ENCODE data around the gene TET2. TPM values are rescaled to one million over a fixed set of nuclear protein-coding genes. Genes with fewer than 3 reads are reported as not detected.

The TET2 gene
- total RNA-seq, 2 donors from 2014 or later: 12.0 to 15.5 TPM

GRCh38 chr4:105137121-105137875 is 9.4 kb upstream of the TET2 start:
- peaks cover 19% of the 10 kb centered on the region for H3K27me3 ChIP-seq (ENCODE audit: control insufficient read depth, insufficient read depth, low read length, poor library complexity, severe bottlenecking)
- no peaks in the 10 kb centered on the region for H3K9me3 ChIP-seq (ENCODE audit: control insufficient read depth, low read length)
- Mint-ChIP-seq H3K4me1 (no peaks in the 10 kb centered on the region), H3K27ac (no peak overlapping the region), H3K9me3 (no peaks in the 10 kb centered on the region), H3K36me3 (ENCODE audit: low read depth) (no peaks in the 10 kb centered on the region), H3K4me3 (no peak overlapping the region), H3K27me3 (ENCODE audit: insufficient read depth) (peaks cover 48% of the 10 kb centered on the region)
- H3K27ac ChIP-seq (ENCODE audit: low read depth, low read length): no peak overlapping the region
- no peak overlapping the region for H3K4me3 ChIP-seq (ENCODE audit: low read length)
- H3K4me1 ChIP-seq (ENCODE audit: control insufficient read depth, insufficient read depth, low read length): no peaks in the 10 kb centered on the region
- H3K9ac ChIP-seq (ENCODE audit: extremely low read depth, low read length, poor library complexity, severe bottlenecking): no peak overlapping the region
- WGBS, 2 experiments (ENCODE audit: insufficient coverage in 1 of 2, insufficient read length in 1 of 2): 82 to 86% methylated on average over 3 to 5 of the region's 5 CpGs
- TF ChIP-seq, protein P1, sequence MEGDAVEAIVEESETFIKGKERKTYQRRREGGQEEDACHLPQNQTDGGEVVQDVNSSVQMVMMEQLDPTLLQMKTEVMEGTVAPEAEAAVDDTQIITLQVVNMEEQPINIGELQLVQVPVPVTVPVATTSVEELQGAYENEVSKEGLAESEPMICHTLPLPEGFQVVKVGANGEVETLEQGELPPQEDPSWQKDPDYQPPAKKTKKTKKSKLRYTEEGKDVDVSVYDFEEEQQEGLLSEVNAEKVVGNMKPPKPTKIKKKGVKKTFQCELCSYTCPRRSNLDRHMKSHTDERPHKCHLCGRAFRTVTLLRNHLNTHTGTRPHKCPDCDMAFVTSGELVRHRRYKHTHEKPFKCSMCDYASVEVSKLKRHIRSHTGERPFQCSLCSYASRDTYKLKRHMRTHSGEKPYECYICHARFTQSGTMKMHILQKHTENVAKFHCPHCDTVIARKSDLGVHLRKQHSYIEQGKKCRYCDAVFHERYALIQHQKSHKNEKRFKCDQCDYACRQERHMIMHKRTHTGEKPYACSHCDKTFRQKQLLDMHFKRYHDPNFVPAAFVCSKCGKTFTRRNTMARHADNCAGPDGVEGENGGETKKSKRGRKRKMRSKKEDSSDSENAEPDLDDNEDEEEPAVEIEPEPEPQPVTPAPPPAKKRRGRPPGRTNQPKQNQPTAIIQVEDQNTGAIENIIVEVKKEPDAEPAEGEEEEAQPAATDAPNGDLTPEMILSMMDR (conservative IDR thresholded peaks at IDR 0.05): no peak
- DNase-seq: no peak
- no peaks in the 10 kb centered on the region for H3K36me3 ChIP-seq (ENCODE audit: control insufficient read depth, insufficient read depth, low read length)

GRCh38 chr4:105139646-105140045 is 7.0 kb upstream of the TET2 start:
- H3K27ac Mint-ChIP-seq: no peak overlapping the region
- TF ChIP-seq, protein P1 (conservative IDR thresholded peaks at IDR 0.05): no peak
- H3K9me3 ChIP-seq (ENCODE audit: control insufficient read depth, low read length): no peaks in the 10 kb centered on the region
- peaks cover 56% of the 10 kb centered on the region for H3K27me3 Mint-ChIP-seq (ENCODE audit: insufficient read depth)
- 71% methylated on average over 1 of the region's 1 CpG; no CpG with 5 or more reads in 1 of the 2 experiments for WGBS, 2 experiments (ENCODE audit: insufficient coverage in 1 of 2, insufficient read length in 1 of 2)
- H3K27me3 ChIP-seq (ENCODE audit: control insufficient read depth, insufficient read depth, low read length, poor library complexity, severe bottlenecking): peaks cover 41% of the 10 kb centered on the region
- H3K4me3 Mint-ChIP-seq: no peak overlapping the region
- no peaks in the 10 kb centered on the region for H3K4me1 ChIP-seq (ENCODE audit: control insufficient read depth, insufficient read depth, low read length)
- no peak overlapping the region for H3K9ac ChIP-seq (ENCODE audit: extremely low read depth, low read length, poor library complexity, severe bottlenecking)
- no peaks in the 10 kb centered on the region for H3K4me1 Mint-ChIP-seq
- H3K4me3 ChIP-seq (ENCODE audit: low read length): no peak overlapping the region
- H3K36me3 Mint-ChIP-seq (ENCODE audit: low read depth): no peaks in the 10 kb centered on the region
- no peaks in the 10 kb centered on the region for H3K36me3 ChIP-seq (ENCODE audit: control insufficient read depth, insufficient read depth, low read length)
- no peak for DNase-seq
- H3K27ac ChIP-seq (ENCODE audit: low read depth, low read length): no peak overlapping the region
- no peaks in the 10 kb centered on the region for H3K9me3 Mint-ChIP-seq

DNA sequence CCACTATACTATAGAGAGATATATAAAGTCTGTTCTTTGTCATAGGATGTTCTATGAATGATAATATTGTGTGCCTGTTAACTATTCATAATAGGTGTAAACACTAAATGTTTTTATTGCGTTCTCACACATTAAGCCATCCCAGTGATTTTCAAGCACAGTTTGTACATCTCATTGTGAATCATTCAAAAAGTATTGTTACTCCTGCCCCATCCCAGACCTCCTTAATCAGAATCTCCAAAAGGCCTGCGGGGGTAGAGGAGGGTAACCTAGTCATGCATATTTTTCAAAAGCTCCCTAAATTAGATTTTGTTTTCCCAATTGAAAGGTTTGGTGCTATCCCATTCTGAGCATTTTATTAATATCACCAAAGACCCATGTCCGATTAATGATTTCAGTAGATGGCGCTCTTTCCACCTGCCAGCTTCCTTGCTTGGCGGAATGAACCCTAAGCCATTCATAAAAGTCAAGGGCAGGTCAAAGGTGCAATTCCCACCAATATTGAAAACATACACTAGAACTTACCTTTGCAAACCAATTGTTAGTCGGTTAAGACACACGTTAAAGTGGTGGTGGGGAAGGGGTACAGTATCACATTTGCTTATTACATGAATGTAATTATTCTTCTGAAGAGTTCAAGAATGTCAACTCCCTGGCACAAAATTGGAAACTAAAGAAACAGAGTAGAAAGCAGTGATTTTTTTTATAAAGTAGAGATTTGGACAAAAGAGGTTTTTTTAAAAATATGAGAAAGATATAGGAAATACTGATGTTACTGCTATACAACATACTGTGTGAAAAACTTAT is 5.8 kb upstream of the TET2 start:
- no peaks in the 10 kb centered on the region for H3K36me3 Mint-ChIP-seq (ENCODE audit: low read depth)
- H3K4me1 ChIP-seq (ENCODE audit: control insufficient read depth, insufficient read depth, low read length): no peaks in the 10 kb centered on the region
- H3K27ac ChIP-seq (ENCODE audit: low read depth, low read length): no peak overlapping the region
- H3K27ac Mint-ChIP-seq: no peak overlapping the region
- no peaks in the 10 kb centered on the region for H3K9me3 Mint-ChIP-seq
- no peaks in the 10 kb centered on the region for H3K9me3 ChIP-seq (ENCODE audit: control insufficient read depth, low read length)
- peaks cover 53% of the 10 kb centered on the region for H3K27me3 ChIP-seq (ENCODE audit: control insufficient read depth, insufficient read depth, low read length, poor library complexity, severe bottlenecking)
- 0 to 1% methylated on average over 3 to 7 of the region's 7 CpGs for WGBS, 2 experiments (ENCODE audit: insufficient coverage in 1 of 2, insufficient read length in 1 of 2)
- peaks cover 68% of the 10 kb centered on the region for H3K27me3 Mint-ChIP-seq (ENCODE audit: insufficient read depth)
- no peaks in the 10 kb centered on the region for H3K4me1 Mint-ChIP-seq
- no peak overlapping the region for H3K9ac ChIP-seq (ENCODE audit: extremely low read depth, low read length, poor library complexity, severe bottlenecking)
- H3K4me3 ChIP-seq (ENCODE audit: low read length): no peak overlapping the region
- TF ChIP-seq, protein P1 (conservative IDR thresholded peaks at IDR 0.05): peak; percentile 80
- H3K4me3 Mint-ChIP-seq: no peak overlapping the region
- DNase-seq: peak; percentile 62
- H3K36me3 ChIP-seq (ENCODE audit: control insufficient read depth, insufficient read depth, low read length): no peaks in the 10 kb centered on the region

Data from endodermal cell (in vitro differentiated cells).